Measurements from ENCODE around the gene ABCC8.

GRCh38 chr11:17352950-17353820 is 123.5 kb downstream of the ABCC8 start:
- TF ChIP-seq POLR2A (IDR thresholded peaks at IDR 0.05) (peak in 1 of 2 donors; percentile 17), CTCF (IDR thresholded peaks at IDR 0.05) (no peak), POLR2AphosphoS5 (IDR thresholded peaks at IDR 0.05) (peak; percentile 42), EP300 (IDR thresholded peaks at IDR 0.05) (no peak)
